Measurements from ENCODE around the gene CTU2.

Gene CTU2

GRCh38 chr16:88715312-88716190 is 9.2 kb downstream of the CTU2 start:
- no peak for DNase-seq

GRCh38 chr16:88716201-88716600 is 9.9 kb downstream of the CTU2 start:
- no peak for DNase-seq

GRCh38 chr16:88716601-88717001 is 10.3 kb downstream of the CTU2 start:
- DNase-seq: no peak

- DNase-seq: no peak
These were observed 11.9 kb downstream of the CTU2 start for GRCh38 chr16:88718178-88718577.

GRCh38 chr16:88719267-88719932 is 13.1 kb downstream of the CTU2 start:
- DNase-seq: no peak

GRCh38 chr16:88719933-88720296 is 13.6 kb downstream of the CTU2 start:
- DNase-seq: no peak

- no peak for DNase-seq
These were observed 14.2 kb downstream of the CTU2 start for GRCh38 chr16:88720396-88720970.

- no peak for DNase-seq
These were observed 14.9 kb downstream of the CTU2 start for GRCh38 chr16:88721236-88721635.

- DNase-seq: no peak
These were observed 15.8 kb downstream of the CTU2 start for GRCh38 chr16:88721815-88722755.

GRCh38 chr16:88722784-88723506 is 16.6 kb downstream of the CTU2 start:
- no peak for DNase-seq

- DNase-seq: no peak
These were observed 17.2 kb downstream of the CTU2 start for GRCh38 chr16:88723507-88723887.

GRCh38 chr16:88723911-88724310 is 17.6 kb downstream of the CTU2 start:
- DNase-seq: no peak

- DNase-seq: no peak
These were observed 18.7 kb downstream of the CTU2 start for GRCh38 chr16:88724855-88725555.

GRCh38 chr16:88725609-88726407 is 19.5 kb downstream of the CTU2 start:
- no peak for DNase-seq

- no peak for DNase-seq
These were observed 20.1 kb downstream of the CTU2 start for GRCh38 chr16:88726408-88726749.

- no peak for DNase-seq
These were observed 20.7 kb downstream of the CTU2 start for GRCh38 chr16:88726981-88727380.

- no peak for DNase-seq
These were observed 21.6 kb downstream of the CTU2 start for GRCh38 chr16:88727871-88728270.

- DNase-seq: no peak
These were observed 24.6 kb downstream of the CTU2 start for GRCh38 chr16:88730632-88731607.

GRCh38 chr16:88731699-88732098 is 25.4 kb downstream of the CTU2 start:
- no peak for DNase-seq
